ENCODE measurements around the gene CFAP58. TPM values are rescaled to one million over a fixed set of nuclear protein-coding genes. Genes with fewer than 3 reads are reported as not detected.

CFAP58 gene
- polyA plus RNA-seq, 3 donors: 0.16 TPM; not detected in 2

DNA sequence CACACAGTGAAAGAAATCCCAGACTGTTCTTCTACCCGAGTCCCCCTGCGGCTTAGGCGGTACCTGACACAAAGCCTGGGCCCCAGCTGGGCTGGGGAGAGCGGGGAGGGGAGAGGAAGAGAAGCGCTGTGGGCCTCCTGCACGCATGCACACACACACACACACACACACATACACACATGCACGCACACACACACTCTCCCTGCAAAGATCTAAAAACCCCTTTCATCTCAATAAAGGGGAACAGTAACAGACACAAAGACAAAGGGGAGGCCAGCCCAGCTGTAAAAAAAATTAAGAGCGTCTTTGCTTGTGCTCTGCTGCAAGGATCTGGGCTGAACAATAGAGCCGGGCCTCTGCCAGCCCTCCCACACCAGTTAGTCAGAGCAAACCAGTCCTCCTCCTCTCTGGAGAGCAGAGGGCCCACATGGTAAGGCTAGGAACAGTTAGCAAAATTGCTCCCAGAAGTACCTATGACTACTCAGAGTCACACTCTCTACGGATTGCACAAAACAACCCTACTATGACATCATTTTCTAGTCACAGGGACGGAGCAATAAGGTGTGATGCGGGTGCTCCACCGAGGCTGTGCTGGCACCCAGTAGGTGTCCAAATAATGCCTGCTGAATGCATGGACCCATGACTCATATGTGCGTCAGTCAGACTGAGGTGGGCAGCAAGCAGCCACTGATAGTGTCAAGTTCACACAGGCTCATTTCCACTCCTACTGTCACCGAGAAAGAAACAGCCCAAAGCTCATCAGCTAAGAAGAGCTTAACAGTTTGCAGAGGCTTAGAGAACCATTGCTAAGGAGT, 24.5 kb upstream of the CFAP58 start:
- Histone ChIP-seq H3K27me3 (ENCODE audit: control insufficient read depth in 2 of 2, insufficient read depth in 2 of 2, low read length in 2 of 2) (no peaks in the 10 kb centered on the region), H3K27ac (ENCODE audit: low read depth in 1 of 2, low read length in 2 of 2) (peak overlapping the region; percentile 61 to 86), H3K4me3 (replicated peaks in 1 of 3; ENCODE audit: low read depth in 2 of 3, low read length in 3 of 3) (peak overlapping the region in 1 of 3 experiments; percentile 65), H3K79me2 (ENCODE audit: insufficient read depth, low read length) (peaks cover 100% of the 10 kb centered on the region), H3K4me1 (ENCODE audit: control insufficient read depth in 1 of 2, insufficient read depth in 2 of 2, low read length in 2 of 2) (peaks cover 95 to 98% of the 10 kb centered on the region in 2 donors), H3K4me2 (replicated peaks; ENCODE audit: extremely low read depth, low read length, poor library complexity, severe bottlenecking) (peak overlapping the region; percentile 72), H3K9me3 (replicated peaks in 1 of 2; ENCODE audit: control insufficient read depth in 1 of 2, insufficient read depth in 1 of 2, low read length in 2 of 2) (no peaks in the 10 kb centered on the region), H2AFZ (ENCODE audit: insufficient read depth, low read depth, low read length, poor library complexity, severe bottlenecking) (no peak overlapping the region), H4K20me1 (ENCODE audit: insufficient read depth, low read length) (peaks cover 100% of the 10 kb centered on the region), H3K36me3 (replicated peaks in 1 of 2; ENCODE audit: control insufficient read depth in 1 of 2, insufficient read depth in 2 of 2, low read length in 2 of 2) (peaks cover 13 to 39% of the 10 kb centered on the region in 2 donors), H3K9ac (ENCODE audit: insufficient read depth, low read length, poor library complexity, severe bottlenecking) (peak overlapping the region; percentile 56)
- no peaks in the 10 kb centered on the region for H3K9me3 Mint-ChIP-seq
- H3K36me3 Mint-ChIP-seq: peaks cover 45 to 61% of the 10 kb centered on the region in 2 donors
- H3K27ac Mint-ChIP-seq: peak overlapping the region; percentile 91 to 96 (median 94)
- WGBS (ENCODE audit: insufficient coverage): 19% methylated on average over 9 of the region's 15 CpGs
- H3K4me3 Mint-ChIP-seq: peak overlapping the region; percentile 61 to 82
- TF ChIP-seq, protein P1, sequence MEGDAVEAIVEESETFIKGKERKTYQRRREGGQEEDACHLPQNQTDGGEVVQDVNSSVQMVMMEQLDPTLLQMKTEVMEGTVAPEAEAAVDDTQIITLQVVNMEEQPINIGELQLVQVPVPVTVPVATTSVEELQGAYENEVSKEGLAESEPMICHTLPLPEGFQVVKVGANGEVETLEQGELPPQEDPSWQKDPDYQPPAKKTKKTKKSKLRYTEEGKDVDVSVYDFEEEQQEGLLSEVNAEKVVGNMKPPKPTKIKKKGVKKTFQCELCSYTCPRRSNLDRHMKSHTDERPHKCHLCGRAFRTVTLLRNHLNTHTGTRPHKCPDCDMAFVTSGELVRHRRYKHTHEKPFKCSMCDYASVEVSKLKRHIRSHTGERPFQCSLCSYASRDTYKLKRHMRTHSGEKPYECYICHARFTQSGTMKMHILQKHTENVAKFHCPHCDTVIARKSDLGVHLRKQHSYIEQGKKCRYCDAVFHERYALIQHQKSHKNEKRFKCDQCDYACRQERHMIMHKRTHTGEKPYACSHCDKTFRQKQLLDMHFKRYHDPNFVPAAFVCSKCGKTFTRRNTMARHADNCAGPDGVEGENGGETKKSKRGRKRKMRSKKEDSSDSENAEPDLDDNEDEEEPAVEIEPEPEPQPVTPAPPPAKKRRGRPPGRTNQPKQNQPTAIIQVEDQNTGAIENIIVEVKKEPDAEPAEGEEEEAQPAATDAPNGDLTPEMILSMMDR (IDR thresholded peaks at IDR 0.05): no peak
- H3K27me3 Mint-ChIP-seq (ENCODE audit: low read depth in 3 of 3): peaks cover 0 to 5% (median 0%) of the 10 kb centered on the region in 3 donors
- peak; percentile 90 to 98 (median 95) for DNase-seq
- intact Hi-C loops (cut with micrococcal nuclease): loop anchor here (1.0 to 10.0 kb wide), 3 partner anchors 8 to 74 kb away; partner anchors contain the start of gene GSTO1 (in 2 of the 2)
- peaks cover 95% of the 10 kb centered on the region for H3K4me1 Mint-ChIP-seq

DNA sequence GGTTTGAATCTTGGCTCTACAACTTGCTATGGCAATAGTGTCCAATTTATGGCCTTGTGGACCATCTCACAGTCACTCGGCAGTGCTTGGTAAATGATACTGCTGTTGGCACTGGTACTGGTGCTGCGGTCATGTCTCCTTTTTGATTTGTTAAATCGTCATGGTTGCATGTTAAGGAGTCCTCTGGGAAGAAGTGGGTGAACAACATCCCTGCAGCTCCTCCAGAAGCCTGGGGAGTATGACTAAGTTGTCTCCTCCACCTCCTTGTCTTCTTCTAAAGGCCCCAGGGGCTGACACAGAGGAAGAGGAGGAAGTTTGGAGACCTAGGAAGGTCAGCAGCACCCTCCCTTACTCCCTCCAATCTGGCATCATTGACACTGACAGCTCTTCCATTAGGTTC, 23.9 kb upstream of the CFAP58 start:
- H3K27me3 Mint-ChIP-seq (ENCODE audit: low read depth in 3 of 3): peaks cover 0 to 5% (median 0%) of the 10 kb centered on the region in 3 donors
- DNase-seq: peak in 2 of 3 donors; percentile 62 to 80
- H3K79me2 ChIP-seq (ENCODE audit: insufficient read depth, low read length): peaks cover 100% of the 10 kb centered on the region

More for the DNA sequence above, 23.9 kb upstream of the CFAP58 start:
- Histone ChIP-seq H3K27me3 (ENCODE audit: control insufficient read depth in 2 of 2, insufficient read depth in 2 of 2, low read length in 2 of 2) (no peaks in the 10 kb centered on the region), H2AFZ (ENCODE audit: insufficient read depth, low read depth, low read length, poor library complexity, severe bottlenecking) (no peak overlapping the region), H4K20me1 (ENCODE audit: insufficient read depth, low read length) (peaks cover 100% of the 10 kb centered on the region), H3K4me3 (replicated peaks in 1 of 3; ENCODE audit: low read depth in 2 of 3, low read length in 3 of 3) (peak overlapping the region in 1 of 3 experiments; percentile 65), H3K9me3 (replicated peaks in 1 of 2; ENCODE audit: control insufficient read depth in 1 of 2, insufficient read depth in 1 of 2, low read length in 2 of 2) (no peaks in the 10 kb centered on the region), H3K36me3 (replicated peaks in 1 of 2; ENCODE audit: control insufficient read depth in 1 of 2, insufficient read depth in 2 of 2, low read length in 2 of 2) (peaks cover 19 to 44% of the 10 kb centered on the region in 2 donors), H3K27ac (ENCODE audit: low read depth in 1 of 2, low read length in 2 of 2) (peak overlapping the region; percentile 61 to 86), H3K9ac (ENCODE audit: insufficient read depth, low read length, poor library complexity, severe bottlenecking) (peak overlapping the region; percentile 17), H3K4me2 (replicated peaks; ENCODE audit: extremely low read depth, low read length, poor library complexity, severe bottlenecking) (peak overlapping the region; percentile 72), H3K4me1 (ENCODE audit: control insufficient read depth in 1 of 2, insufficient read depth in 2 of 2, low read length in 2 of 2) (peaks cover 95 to 98% of the 10 kb centered on the region in 2 donors)
- H3K4me3 Mint-ChIP-seq: peak overlapping the region; percentile 16 to 35
- peaks cover 95% of the 10 kb centered on the region for H3K4me1 Mint-ChIP-seq
- intact Hi-C loops (cut with micrococcal nuclease): loop anchor here (1.0 to 10.0 kb wide), 3 partner anchors 8 to 75 kb away; partner anchors contain the start of gene GSTO1 (in 2 of the 2)
- 88% methylated on average over 1 of the region's 3 CpGs for WGBS (ENCODE audit: insufficient coverage)
- peaks cover 49 to 64% of the 10 kb centered on the region in 2 donors for H3K36me3 Mint-ChIP-seq
- TF ChIP-seq, protein P1 (IDR thresholded peaks at IDR 0.05): no peak
- peak overlapping the region; percentile 91 to 96 (median 94) for H3K27ac Mint-ChIP-seq
- H3K9me3 Mint-ChIP-seq: no peaks in the 10 kb centered on the region
